Stimulated activated CD4-positive, alpha-beta T cell treated with anti-CD3 and anti-CD28 coated beads, TNF-alpha, amount 100 ng/mL, for 48 hours (primary cell): ENCODE measurements around the gene PGLYRP2.

Source experiments
- DNase-seq, 3 donors: peaks; one replicate each; pipeline ENCODE4 v3.0.0-alpha.2; 2020; ENCODE audit warnings: low read depth in 3 of 3

PGLYRP2 gene

DNA sequence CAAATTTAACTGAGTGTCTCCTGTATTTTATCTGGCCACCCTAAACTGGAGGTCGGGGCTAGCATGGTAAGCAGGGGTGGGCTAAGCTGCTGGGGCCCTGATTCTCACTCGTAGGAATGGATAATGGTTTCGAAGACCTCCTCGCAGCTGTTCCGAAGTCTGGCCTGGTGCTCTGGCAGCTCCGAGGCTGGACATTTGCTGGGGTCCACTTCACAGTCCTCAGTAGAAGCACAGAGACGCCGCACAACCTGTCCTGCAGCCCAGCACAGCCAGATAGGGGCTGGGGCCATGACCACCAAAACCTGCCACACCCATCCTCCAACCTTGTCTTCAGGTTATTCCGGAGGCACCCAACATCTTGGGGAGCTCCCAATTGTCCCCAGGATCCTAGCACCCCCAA lies 23.3 kb downstream of the PGLYRP2 start:
- no peak for DNase-seq

DNA sequence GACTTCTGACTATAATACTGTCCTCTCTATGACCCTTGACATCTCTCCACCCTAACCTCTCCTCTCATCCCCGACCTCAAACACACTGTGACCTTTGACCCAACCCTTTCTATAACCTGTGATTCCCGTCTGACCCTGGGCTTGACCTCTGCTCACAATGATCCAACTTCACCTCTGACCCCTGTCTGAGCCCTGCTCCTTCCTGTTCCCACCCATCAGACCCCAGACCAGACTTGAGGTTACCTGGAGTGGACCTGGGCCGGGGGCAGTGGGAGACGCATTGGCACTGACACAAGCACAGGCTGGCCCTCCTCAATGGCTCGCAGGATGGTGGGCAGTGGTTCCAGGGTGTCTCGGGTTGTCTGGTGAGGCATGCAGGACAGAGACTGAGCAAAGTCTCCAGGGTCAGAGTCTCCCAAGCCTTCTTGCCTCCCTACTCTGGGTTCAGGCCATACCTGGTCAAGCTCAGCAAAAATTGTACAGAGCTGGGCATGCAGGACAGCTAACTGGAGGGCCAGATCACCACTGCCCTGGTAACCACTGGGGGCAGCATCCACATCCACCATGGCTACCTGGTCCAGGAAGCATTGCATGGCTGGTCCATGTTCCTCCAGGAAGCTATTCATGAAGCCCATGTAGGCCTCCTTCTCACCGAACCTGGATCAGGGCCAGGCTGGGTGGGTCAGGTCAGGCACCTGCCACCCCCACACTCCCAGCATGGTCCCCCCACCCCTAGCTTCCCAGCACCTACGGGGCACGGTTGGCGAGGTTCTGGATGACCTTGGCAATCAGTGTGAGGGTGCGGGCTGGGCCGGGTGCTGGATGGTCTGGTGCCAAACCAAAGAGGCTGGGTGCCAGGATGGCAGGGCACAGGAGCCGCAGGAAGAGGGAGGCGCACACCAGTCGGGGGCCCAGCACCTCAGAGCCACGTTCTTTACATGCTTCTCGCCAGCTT lies 25.1 kb downstream of the PGLYRP2 start:
- DNase-seq, result no peak

DNA sequence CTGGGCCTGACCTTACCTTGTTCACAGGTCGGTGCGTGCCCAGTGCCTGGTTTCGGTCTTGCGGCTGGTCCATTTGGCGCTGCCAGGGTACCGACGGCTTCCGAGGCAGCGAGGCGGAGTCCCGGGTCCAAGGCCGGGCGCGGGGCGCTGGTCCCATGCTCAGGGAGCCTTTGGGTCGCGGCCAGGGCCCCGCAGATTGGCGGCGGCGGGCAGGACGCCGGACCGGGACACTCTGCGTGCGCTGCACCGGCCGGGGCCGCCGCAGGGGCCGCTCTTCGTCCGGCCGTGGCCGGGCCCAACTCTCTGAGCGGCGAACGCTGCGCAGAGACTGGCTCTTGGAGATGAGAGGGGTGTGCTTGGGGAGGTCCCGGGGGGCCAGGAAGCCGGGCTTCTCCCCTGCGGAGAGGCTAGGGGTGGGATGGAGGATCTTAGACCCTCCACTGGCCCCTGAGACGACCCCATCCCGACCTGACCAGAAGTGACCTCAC lies 26.2 kb downstream of the PGLYRP2 start:
- no peak for DNase-seq

DNA sequence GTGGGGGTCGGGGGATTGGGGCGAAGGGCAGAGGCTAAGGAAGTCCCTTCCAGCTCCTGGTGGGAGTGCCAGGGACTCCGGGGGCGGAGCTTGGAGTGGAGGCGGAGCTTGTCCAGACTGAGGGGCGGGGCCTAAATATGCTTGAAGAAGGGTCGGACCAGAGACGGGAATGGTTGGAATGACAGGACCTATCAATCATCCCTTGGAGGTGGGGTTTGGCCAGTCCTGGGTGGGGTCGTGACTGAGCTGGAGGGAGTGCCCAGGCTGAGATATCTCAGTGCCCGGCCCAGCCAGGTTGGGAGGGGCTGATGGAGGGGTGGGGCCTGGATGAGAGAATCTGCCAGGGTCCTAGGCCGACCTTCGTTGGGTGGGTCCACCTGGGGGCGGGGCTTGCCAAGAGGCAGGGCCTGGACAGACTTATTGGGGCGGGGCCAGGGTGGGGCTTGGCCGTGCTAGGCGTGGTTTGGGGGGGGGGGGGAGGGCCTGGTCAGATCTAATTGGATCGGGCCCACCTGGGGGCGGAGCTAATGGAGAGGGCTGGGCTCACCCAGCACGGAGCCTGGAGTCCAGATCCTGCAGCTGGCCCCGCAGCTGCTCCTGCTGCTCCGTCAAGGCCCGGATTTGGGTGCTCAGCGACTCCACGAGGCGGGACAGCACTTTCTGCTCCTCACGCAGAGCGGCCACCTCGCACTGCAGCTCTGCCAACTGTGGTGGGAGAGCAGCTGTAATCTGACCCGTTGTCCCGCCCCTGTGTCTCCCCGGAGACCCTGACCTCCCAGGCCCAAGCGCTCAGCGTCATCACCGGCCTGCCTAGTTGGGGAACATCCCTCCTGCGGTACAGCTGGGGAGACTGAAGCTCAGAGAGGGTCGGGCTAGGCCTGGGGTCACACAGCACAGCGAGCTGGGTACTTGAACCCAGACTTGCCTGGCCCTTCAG lies 26.9 kb downstream of the PGLYRP2 start:
- DNase-seq, result no peak

DNA sequence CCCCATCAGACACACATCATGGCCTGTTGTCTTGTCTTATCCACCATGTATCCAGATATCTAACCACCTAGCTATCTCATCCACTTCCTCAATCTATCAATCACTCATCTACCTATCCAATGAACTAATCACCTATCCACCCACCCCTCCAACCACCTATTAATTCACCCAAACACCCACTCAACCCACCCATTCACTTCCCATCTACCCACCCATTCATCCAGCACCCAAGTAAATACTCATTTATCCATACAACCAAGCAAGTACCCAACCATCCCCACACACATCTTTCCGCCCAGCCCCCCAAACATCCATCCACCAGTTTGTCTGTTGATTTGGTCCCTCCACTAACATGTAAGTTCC lies 28.8 kb downstream of the PGLYRP2 start:
- no peak for DNase-seq

DNA sequence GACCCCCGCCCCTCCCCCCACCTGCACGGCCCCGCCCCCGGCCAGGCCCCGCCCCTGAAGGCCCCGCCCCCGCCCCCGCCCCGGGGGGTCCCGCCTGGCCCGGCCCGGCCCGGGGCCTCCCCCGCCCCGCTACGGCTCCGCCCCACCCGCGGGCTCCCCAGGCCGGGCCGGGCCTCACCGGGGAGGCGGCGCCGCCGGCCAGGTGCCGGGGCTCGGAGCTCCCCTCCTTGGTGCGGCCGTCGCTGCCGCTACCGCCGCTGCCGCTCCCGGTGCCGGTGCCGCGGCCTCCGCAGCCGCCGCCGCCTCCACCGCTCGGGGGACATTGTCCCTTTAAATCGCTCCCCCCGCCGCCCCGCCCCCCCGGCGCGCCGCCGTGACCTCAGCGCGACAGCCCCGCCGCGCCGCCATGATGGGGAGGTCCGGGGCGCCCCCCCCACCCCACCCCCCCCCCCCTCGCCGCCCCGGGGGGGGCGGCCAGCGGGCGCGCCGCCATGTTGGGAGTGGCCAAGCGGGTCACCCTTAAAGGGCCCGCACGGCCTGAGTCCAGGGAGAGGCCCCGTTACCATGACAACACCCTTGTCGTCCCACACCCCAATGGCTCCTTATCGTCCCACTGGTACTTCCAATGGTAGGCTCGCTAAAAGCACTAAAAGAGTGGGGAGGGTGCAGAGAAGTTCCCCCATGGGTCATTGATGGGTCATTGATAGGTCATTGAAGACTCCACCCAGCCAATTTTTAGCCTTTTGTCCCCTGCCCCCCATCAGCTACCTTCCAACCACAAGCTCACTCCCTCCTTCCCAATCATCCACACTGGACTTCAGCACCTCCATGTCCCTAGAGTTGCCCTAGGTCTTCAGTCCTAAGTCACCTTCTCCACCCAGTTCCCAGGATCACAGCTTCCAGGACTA lies 29.4 kb downstream of the PGLYRP2 start, which contains the start of gene WIZ:
WIZ (minus strand) TSS at position 337 of the 908 bp plus-strand sequence. CDS start 1,649 bp downstream, outside the sequence.
- peak; percentile 63 to 77 (median 67) for DNase-seq

DNA sequence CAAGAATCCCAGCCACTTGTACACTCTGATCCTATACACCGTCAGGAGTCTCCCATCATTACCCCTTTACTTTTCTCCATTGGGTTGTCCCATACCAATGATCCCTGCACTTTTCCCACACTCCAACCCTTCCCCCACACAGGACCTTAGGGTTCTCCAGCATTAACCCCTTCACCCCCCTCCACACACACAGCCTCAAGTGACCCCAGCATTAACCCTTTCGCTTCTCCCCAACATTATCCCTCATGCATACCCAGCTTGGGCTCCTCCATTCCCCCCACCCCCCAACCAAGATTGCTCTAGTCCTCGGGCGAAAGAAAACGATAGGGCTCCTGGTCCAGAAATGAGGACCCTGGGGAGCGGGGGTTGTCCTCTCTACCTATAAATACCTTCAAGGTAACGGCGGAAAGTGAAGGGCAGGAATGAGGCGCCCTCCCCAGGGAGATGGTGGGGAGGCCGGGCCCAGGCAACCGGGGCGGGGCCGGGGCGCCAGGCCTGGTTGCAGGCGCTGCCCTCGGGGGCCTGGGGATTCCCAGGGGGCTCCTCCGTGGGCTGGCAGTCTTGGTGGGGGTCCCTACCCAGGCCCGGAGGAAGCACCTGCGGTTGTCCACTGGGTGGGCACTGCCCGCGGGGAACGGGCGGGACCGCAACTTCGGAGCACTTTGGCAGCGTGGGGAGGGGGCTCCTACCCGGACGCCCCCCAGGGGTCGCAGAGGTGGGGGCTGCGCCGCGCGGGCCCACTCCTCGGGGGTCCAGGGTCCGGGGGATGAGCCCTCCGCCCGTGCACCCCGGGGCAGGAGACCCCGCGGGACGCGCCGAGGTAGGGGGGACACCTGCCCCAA lies 30.3 kb downstream of the PGLYRP2 start:
- DNase-seq, result no peak

DNA sequence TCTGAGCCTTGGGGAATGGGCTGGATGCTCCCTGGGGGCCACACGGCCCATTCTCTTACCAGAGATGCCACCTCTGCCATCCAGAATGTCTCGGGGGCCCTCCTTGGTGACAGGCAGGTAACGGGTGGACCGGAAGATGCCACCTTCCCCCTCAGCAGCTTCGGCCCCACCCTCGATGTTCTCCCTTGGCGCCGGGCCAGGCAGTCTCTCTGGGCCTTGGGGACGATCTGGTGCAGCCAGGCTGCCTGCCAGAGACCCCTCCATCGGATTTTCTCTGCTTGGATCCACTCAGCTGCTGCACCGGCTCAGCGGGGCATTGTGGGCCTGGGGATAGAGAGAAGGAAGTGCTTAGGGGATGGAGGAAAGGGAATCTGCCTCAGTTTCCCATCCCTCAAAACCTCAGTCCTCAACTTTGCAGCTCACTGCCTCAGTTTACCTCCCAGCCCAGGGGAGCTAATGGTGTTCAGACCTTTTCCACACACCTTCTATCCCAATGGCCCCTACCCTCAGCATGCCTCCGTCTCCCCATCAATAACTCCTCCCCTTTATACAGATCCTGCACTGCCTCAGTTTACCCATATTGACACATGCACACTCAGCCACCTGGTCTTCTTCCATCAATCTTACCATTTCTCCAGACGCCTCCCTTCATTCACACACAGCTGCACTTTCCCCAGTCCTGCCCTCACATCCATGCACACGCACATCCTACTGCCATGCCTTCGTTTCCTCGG lies 31.1 kb downstream of the PGLYRP2 start:
- no peak for DNase-seq

DNA sequence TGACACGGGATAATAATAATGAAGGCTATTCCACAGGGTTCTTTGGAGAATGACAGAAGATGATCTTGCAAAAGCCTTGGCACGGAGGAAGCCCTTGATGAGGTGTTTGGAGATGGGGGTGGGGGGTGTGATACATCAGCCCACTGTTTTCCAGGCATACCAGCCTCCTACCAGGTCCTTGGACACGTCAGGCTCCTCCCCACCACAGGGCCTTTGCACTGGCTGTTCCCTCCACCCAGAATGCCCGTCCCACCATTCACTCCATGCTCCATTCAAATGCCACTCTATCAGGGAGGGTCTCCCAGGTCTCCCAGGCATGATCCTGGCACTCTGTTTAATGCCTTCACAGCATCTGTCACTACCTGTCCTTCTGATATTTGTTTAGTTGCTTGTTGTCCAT lies 32.2 kb downstream of the PGLYRP2 start:
- no peak for DNase-seq

DNA sequence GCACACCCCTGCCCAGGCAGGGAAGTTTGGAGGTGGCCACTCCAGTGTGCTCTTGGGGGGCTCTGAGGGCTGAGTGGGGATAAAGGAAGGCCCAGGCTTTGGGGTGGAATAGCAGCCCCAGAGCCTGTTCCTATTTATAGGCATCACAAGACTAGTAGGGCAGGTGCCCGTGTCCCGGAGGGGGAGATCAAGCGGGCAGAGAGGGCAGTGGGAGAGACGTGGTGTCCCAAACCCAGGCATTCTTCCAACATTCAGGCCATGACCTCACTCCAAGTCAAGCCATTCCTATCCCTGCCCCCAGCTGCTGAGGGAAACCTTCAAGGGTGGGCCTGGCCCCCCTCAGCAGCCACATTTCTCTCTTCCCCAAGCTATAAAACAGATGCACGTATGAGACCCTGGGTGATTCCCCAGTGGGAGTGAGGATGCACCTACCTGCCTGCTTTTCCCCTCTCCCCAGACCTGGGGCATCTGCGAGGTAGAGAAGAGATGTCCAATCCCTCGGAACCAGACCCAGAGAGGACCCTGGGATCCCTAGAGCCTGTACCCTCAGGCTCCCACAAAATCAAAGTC lies 33.4 kb downstream of the PGLYRP2 start:
- DNase-seq, result no peak

DNA sequence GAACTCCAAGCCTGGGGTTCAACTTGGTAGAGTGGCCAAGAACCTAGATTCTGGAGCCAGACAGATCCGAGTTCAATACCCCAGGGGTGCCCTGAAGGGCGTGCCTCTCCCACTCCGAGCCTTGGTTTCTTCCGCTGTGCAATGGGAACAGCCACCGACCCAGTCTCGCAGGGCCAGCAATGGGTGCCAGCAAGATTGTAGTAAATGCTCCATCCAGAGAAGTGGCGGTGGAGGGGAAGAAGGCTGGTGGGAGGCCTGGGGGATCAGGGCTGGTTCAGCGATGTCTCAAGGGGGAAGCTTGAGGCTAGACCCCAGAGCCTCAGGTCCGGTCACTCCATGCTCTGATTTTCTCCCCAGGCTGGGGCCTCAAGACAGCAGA lies 34.1 kb downstream of the PGLYRP2 start:
- DNase-seq, result no peak

DNA sequence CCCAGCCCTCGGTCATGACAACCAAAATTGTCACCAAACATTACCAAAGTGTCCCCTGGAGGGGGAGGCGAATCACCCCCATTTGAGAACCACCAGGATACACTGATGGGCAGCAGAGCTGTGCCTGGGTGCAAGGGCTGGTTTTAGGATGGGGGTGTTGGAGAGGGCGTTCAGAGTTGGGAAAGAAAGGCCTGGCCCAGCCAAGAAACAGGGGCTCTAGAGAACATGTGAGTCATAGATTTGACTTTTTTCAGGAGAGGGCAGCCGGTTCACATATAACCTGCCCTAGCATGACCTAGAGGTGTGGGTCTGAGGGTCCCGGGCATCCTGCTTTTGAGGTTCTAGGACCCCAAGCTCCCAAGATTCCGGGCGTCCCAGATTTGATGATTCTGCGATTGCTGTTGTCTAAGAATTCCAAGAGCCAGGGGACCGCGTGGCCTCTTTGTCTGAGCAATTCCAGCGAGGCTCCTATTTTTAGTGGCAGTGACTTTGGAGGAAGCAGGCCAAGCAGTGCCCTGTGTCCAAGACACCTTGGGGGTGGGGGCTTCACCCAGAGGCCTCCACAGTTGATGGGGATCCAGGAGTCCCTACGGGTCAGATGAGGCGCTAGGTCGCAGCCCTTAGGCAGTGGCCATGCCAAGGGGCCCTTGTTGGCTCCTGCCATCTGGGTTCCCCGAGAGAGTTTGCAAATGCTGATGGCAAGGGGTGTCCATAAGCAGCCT lies 34.6 kb downstream of the PGLYRP2 start:
- no peak for DNase-seq

DNA sequence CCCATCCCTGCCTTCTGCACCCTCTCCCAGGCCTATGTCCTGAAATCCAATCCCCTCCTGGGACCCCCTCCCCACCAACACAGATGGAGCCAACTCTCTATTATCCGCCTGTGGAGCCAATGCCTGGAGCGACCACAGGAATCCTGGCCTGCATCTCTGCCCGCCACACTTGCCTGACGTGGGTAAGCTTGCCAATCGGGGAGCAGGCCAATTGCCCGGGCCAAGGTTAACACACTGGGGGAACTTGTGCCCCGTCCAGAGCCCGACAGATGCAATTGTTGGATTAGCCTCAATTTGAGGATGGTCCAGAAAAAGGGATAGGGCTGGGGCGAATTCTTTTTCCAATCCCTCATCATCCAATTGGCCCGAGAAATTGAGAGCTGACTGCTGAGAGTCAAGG lies 35.5 kb downstream of the PGLYRP2 start:
- DNase-seq, result no peak

DNA sequence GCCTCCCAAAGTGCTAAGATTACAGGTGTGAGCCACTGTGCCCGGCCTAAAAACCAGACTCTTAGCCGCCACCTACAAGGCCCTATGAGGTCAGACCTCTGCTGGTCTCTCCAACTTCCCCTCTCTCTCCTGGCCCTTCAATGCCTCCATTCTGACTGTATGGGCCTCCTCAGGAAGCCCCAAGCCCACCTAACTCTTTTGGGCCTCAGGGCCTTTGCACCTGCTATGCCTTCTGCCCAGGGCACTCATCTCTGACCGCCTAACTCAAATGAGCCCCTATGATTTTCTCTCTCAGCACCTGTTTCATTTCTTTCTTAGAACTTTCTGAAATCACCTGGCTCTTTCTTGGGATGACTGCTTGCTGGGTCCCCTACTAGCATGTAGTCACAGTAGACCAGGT lies 36.0 kb downstream of the PGLYRP2 start:
- no peak for DNase-seq

DNA sequence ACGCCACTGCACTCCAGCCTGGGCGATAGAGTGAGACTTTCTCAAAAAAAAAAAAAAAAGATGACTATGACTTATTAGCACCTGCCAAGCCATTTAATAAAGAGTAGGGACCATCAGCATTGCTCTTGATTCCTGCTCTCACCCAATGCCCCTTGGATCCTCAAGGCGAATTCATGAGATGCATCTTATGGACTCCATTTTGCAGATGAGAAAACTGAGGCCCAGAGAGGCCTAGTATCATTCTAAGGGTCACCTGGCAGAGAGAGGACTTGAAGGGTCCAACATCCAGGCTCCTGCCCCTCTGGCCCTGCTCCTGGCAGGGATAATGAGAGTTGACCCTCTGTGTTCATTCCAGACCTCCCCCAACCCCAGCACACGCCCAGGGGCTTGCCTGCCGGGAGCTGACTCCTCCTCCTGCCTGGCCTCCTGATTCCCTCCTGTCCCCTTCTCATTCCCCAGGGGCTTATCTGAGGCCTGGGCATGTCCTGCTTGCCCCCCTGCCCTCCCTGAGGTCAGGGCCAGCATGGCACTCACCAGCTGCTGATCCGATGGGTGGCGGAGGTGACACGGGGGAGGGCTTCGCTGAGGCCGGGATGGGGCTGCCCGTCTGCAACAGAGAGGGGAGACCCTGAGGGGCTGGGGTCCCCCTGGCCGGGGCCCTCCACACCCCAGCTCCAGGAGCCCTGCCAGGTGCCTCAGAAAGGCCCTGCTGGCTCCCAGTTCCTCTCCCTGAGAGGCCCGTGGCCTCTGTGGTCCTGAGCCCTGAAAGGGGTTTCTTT lies 37.0 kb downstream of the PGLYRP2 start:
- DNase-seq, result no peak

DNA sequence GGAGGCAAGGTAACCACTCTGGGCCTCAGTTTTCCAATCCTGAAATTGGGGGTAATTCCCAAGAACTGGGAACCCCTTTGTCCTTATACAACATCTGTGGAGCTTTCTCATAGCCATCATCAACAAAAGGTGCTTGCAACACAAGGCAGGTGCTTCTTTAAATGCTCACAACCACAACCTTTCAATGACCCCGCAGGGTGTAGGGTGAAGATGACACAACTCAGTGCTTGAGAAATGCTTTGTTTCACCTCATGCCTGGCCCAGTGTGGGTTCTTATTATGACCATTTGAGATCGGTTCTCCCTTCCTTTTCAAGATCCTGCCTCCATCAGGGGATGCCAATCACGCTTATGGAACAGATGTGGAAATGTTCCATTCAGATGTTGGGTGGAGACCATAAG lies 38.0 kb downstream of the PGLYRP2 start:
- no peak for DNase-seq

DNA sequence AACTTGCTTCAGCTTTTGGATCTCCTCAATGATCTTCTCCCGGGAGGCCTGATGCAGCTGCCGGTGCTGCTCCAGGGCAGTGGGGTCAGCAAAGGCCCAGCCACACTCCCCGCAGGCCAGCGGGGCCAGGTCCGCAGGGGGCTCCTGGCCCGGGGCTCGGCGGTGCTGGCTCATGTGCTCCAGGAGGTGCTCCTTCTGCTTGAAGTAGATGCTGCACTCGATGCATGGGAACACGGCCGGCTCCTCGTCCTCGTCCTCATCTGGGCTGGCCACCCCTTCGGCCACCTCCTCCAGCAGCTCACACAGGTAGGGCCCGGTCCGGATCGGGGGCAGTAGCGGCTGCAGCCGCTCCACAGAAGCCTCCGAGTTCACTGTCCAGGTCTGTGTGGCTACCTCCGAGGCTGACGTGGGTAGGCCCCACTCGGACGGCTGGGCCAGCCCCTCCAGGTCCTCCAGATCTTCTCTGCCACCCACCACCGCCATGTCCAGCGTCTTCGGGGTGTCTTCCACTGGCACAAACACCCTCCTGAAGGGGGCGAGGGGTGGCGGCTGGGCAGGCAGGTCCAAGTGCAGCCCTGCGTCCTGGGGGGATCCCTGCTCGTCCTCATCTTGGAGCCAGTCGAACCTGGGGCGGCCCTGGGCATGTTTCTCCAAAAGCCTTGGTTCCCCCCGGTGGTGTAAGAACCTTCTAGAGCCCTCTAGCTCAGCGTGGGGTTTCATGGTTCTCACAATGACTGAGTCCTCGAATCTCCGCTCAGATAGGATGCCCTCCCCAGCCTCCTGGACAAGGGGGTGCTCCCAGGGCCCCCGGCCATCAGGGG lies 39.3 kb downstream of the PGLYRP2 start:
- DNase-seq, result no peak
